ENCODE data around the gene SLC35D1. TPM values are rescaled to one million over a fixed set of nuclear protein-coding genes. Genes with fewer than 3 reads are reported as not detected.

The SLC35D1 gene
- total and polyA plus RNA-seq, 10 of the 15 experiments (the other 5 are each of a cell fraction or from before 2014, with no cell fraction given): 2.9 to 12.4 (median 8.6) TPM

DNA sequence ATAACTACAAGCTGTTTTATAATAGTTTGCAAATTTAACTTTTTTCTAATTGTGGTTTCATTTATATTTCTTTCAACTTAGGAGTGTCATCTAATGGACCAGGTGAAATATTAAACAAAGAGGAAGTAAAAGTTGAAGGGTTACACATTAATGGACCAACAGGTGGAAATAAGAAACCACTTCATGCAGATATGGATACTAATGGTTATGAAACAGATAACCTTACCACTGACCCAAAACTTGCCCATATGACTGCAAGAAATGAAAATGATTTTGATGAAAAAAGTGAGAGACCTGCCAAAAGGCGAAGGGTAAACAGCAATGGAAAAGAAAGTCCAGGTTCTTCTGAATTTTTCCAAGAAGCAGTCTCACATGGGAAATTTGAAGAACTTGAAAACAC is 69.5 kb downstream of the SLC35D1 start (continued):
- TF ChIP-seq RFX5 (IDR thresholded peaks at IDR 0.05; ENCODE audit: low read depth, low read length): no peak
- no peak for TF ChIP-seq RBBP5 (conservative IDR thresholded peaks at IDR 0.05)
- TF ChIP-seq CHD1 (IDR thresholded peaks at IDR 0.05; ENCODE audit: low read depth, low read length): no peak
- TF ChIP-seq ATF7 (IDR thresholded peaks at IDR 0.05; ENCODE audit: low read depth): peak; percentile 71
- no peak for TF ChIP-seq ASH2L (IDR thresholded peaks at IDR 0.05; ENCODE audit: borderline replicate concordance, low read depth)
- no peak for TF ChIP-seq HDGF (IDR thresholded peaks at IDR 0.05)
- TF ChIP-seq KLF5 (IDR thresholded peaks at IDR 0.05; ENCODE audit: partially characterized antibody): no peak
- no peak for TF ChIP-seq WRNIP1 (IDR thresholded peaks at IDR 0.05; ENCODE audit: borderline replicate concordance, low read depth, low read length)
- no peak for TF ChIP-seq POLR2AphosphoS5 (IDR thresholded peaks at IDR 0.05; ENCODE audit: low read length)
- TF ChIP-seq MYC (IDR thresholded peaks at IDR 0.05; ENCODE audit: insufficient read depth, insufficient read length, insufficient replicate concordance, low read length, severe bottlenecking): no peak
- TF ChIP-seq SUPT20H (IDR thresholded peaks at IDR 0.05; ENCODE audit: borderline replicate concordance, control insufficient read depth, low read depth, low read length): no peak
- no peak for TF ChIP-seq PAX8 (IDR thresholded peaks at IDR 0.05)
- TF ChIP-seq CHD2 (IDR thresholded peaks at IDR 0.05; ENCODE audit: borderline replicate concordance, low read depth, low read length): peak; percentile 39; the same call in 1 of the 2 replicates
- no peak for TF ChIP-seq SREBF2 (IDR thresholded peaks at IDR 0.05; ENCODE audit: low read length)
- no peak for TF ChIP-seq FOXM1 (IDR thresholded peaks at IDR 0.05; ENCODE audit: low read depth, low read length)
- no peak for TF ChIP-seq KAT2A (conservative IDR thresholded peaks at IDR 0.05; ENCODE audit: control insufficient read depth, low read depth, low read length)
- no peak for TF ChIP-seq REST (IDR thresholded peaks at IDR 0.05; ENCODE audit: low read depth, low read length)
- TF ChIP-seq NFIC (IDR thresholded peaks at IDR 0.05; ENCODE audit: low read depth, low read length): peak; percentile 61
- TF ChIP-seq MYB (IDR thresholded peaks at IDR 0.05; ENCODE audit: borderline replicate concordance, low read depth, low read length): no peak
- TF ChIP-seq MEF2B (IDR thresholded peaks at IDR 0.05; ENCODE audit: partially characterized antibody, poor library complexity, severe bottlenecking): peak; percentile 39
- peak; percentile 54; the same call in 1 of the 2 replicates for TF ChIP-seq ATF2 (IDR thresholded peaks at IDR 0.05; ENCODE audit: low read length)
- TF ChIP-seq SMC3 (IDR thresholded peaks at IDR 0.05; ENCODE audit: borderline replicate concordance, low read length): no peak
- no peak for TF ChIP-seq HDAC2 (IDR thresholded peaks at IDR 0.05)
- no peak for TF ChIP-seq SP1 (IDR thresholded peaks at IDR 0.05; ENCODE audit: low read depth, low read length)
- no peak for TF ChIP-seq NR2C2 (IDR thresholded peaks at IDR 0.05; ENCODE audit: borderline replicate concordance, control insufficient read depth, insufficient read length, low read depth)
- TF ChIP-seq, protein P1, sequence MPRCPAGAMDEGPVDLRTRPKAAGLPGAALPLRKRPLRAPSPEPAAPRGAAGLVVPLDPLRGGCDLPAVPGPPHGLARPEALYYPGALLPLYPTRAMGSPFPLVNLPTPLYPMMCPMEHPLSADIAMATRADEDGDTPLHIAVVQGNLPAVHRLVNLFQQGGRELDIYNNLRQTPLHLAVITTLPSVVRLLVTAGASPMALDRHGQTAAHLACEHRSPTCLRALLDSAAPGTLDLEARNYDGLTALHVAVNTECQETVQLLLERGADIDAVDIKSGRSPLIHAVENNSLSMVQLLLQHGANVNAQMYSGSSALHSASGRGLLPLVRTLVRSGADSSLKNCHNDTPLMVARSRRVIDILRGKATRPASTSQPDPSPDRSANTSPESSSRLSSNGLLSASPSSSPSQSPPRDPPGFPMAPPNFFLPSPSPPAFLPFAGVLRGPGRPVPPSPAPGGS (IDR thresholded peaks at IDR 0.05; ENCODE audit: borderline replicate concordance, insufficient read depth, low read depth, low read length, poor library complexity, severe bottlenecking): no peak
- no peak for TF ChIP-seq EED (IDR thresholded peaks at IDR 0.05; ENCODE audit: low read depth)
- TF ChIP-seq BHLHE40 (IDR thresholded peaks at IDR 0.05; ENCODE audit: borderline replicate concordance in 1 of 2, low read depth in 2 of 2, low read length in 1 of 2): peak in 1 of 2 experiments; percentile 37; a peak in 1 of 4 replicates
